Measurements from ENCODE around the gene PFDN6.
A peak's percentile ranks its signal among the peaks of the same experiment; 100 is the strongest.
"Not testable (repeated sequence)": the region's sequence is repeated elsewhere in the genome, so short reads cannot be mapped to it uniquely, and the experiment has no call there.

The PFDN6 gene

DNA sequence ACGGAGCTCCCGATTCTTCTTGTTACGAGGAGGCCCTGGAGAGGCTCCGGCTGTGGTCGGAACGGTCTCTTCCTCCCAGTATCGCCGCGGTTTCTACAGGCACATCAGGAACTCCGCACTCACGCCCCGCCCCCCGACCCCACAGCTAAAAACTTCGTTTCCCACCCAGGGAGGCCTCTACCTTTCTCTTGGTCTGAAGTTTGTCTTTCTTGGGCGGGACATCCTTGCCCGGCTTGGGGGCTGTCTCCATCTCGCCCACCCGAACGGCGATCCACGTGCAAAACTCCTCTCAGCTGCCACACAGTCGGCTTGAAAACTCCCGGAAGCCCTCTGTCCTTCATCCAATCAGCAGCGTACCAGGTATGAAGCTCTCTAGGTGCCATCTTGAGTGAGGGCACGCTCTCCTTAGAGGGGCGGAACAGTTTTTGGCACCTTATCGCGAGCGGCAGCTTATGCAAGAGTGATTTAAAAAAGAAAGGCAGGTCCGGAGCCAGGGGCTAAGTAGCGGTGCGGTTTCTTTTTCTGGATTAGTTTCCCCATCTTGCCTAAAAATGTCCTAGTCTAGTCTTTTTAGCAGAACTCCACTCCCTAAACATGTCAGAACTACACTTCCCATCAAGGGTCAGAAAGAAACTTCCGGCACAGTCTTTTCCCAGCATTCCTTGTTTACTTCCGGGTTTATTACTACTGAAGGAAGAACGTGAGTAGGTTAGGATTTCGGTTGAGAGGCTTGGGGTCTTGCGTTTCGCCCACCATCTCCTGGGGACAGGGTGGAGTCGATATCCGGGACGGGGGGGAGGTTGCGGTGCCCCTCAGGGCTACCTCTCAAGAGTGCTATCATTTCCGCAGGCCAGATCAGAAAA is at the start of gene PFDN6, which contains the start of gene WDR46:
Gene PFDN6 (plus strand): TSS at position 681 of the 863 bp plus-strand sequence. CDS start 256 bp downstream, outside the sequence.
Gene WDR46 (minus strand): TSS at position 319 of the 863 bp plus-strand sequence. CDS start 69 bp downstream, at position 250.
- DNase-seq: peak; percentile 85 to 96

DNA sequence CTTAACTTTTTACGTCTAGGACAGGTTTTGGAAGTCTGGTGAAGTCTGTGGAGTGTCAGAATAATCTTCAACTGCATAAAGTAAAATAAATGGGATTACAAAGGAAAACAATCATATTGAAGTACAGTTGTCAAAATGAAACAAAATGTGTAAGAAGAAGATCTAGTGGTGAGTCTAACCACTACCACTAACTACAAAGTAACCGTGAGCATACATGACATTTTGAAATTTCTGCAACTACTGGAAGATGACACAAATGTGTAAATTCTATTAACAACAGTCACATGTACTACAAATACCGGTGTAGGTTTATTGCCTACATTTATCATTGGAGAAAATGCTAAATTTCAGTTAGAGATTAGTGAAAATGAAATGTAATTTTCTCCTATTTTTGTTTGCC is 47.4 kb upstream of the PFDN6 start:
- DNase-seq: no peak

DNA sequence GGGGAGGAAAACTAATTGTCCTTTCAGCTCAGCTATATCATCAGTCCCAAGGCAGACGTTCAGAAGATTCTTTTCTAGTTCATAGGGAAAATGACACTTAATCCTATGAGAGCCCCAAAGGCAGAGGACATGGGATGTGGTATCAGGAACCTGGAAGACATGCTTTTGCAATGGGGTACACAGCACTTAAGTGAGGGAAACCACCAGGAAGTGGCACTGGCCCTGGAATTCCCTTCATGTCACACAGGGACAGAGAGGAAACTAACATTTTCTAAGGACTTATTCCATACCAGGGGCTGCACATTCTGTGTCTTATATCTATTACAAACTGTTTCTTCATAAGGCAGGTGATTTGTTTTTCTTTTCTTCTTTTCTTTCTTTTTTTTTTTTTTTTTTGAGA is 45.9 kb upstream of the PFDN6 start:
- DNase-seq: no peak

DNA sequence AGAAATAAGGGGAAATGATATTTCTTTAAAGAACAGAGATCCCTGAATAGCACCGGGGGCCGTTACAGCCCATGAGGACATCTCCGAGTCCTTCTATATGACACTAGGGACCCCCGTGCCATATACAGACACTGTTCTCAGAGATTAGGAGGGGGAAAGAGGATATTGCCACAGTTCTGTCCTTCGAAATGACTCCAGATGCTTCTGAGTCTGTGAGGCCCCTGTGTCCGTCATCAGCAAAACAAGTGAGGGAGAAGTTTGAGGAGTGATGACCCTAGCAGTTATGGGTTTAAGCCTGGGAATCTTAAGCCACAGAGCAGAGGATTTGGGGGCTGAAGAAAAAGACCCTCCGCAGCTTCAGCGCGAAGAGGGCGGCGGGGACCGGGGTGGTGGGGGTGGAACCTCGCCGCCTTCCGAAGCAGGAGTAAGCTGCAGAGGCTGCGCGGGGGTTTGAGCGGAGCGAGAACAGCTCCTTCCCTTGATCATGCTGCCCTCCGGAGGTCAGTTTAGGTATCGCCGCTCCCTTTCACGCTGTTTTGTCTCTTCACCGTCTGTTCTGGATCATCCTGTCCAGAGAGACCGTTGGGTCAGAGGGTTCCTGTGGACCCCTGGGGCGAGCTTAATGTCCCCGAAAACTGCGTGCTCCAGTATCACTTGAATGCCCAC is 41.3 kb upstream of the PFDN6 start:
- peak; percentile 49 to 79 for DNase-seq

DNA sequence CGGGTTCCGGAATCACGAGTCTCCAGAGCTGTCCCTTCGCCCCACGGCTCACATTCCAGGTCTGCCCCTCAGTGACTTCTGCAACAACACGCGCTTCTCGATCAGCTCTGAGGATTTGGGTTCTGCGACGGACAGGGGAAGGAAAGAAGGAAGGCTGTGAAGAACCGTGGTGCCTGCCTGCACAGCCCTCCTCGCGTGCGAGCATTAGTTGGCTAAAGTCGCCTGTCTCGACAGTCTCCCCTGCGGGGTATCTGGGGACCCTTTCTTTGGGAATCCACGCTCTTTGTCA is 40.8 kb upstream of the PFDN6 start:
- peak in 1 of 2 experiments; percentile 65 for DNase-seq

DNA sequence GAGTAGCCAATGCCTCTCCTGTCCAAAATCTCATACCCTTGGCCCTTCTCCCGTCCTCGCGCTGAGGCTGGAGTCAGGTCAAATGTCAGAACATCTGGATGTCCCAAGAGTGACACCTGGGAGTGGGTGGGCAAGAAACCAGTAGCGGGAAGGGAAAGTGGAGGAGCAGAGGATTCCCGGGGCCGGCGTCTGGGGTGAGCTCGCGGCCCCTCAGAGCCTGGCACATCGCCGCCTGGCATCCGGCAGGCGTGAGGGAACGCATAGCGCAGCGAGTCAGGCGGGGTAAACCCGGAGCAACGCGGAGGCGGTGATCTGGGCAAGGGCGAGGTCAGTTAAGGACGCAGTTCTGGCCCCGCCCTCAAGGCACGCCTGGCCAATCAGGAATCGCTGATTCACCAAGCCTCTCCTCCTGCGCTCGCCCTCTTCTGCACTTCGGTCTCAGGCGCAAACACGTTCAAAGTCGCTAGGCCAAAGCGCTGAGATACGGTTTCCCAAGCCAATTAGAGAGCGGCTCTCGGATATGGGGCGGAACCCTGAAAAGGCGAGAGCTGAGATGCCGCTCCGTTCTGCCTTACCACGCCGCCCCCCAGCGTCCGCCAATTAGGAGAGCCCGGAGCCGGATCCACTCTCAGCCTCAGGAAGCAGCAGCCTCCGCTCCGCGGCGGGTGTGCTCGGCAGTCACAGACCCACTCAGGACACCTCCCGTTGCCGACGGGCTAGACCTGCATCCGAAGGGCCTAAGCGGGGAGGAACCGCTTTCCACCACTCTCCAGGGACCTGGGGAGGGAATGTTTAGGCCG is 40.3 kb upstream of the PFDN6 start:
- DNase-seq: peak; percentile 98 to 99

DNA sequence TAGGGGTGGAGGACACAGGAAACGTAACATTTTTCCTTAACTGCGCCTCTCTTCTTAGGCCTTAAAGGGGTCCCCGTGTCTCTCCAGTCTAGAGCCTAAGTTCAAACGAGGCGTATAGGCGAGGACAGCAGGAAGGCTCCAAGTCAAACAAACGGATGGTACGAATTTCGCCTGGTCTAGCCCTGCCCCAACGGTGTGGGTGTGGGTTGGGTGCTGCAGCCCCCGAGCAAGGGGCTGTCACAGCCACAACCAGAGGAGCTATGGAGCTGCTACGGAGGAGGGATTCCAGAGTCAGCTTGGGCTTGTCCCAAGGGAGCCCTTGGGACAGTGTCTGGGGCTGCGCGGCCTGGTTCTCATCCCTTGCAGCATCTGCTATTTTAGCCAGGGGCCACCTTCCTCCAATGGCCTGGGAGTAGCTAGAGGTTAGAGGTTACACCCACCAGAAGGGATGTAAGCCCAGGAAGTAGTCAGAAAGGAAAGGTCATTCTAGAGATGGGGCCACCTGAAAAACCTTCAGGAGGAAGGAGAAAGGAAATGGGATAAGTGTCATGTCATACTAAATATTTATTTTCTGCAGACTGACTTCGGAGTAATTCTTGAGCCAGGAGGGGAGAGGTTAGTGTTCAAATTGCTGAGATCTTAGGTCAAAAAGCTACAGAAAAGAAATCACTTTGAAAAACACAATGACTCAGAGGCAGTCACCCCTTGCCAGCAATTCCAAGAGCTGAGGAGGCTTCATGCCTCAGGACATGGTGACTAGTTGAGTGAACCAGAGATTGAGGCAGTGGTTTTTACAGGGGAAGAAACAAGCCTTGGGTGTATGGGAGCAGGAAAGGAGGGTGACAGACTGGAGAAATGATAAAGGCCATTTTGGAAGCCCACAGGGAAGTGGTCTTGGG is 39.4 kb upstream of the PFDN6 start:
- no peak for DNase-seq

DNA sequence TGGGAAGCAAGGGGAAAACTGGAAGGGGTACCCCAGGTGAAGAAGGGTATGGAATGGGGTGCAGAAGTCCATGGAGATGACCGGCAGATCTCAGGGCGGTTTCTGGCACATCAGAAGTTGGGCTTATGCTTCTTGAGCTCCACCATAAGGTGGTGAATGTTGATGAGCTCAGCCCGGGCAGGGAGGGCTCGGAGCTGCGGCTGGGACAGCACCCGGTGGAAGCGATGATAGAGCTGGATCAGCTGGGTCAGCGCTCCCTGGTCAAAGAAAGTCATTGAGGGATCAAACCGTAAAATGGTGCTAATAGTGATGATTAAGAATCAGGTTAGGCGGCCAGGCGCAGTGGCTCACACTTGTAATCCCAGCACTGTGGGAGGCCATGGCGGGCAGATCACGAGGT is 38.7 kb upstream of the PFDN6 start:
- DNase-seq: no peak

DNA sequence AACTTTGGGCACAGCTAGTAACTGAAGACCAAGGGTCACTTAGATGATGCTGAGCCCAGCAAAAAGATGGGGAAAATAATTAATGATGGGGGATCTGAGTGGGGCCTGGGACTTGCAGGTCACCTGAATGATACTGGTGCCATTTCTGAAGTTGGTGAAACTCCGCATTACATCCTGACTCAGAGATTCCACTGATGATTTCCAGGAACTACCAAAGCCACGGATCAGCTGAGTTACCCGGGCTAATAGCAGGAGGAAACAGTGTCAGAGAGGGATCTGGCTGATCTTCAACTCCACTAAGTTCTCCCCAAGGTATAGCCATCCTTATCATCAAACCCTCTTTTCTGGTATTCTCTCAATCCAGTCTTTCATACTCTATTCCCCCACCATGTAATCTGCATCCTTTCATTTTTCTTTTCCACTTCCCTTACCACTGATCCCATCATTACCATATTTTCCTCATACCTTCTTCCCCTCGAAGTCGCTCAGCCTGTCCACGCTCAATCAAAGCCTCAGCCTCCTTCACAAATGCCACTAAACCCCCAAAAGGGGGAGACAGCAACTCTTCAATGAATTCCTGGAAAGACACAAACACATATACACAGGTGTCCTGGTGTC is 37.9 kb upstream of the PFDN6 start:
- DNase-seq: no peak

DNA sequence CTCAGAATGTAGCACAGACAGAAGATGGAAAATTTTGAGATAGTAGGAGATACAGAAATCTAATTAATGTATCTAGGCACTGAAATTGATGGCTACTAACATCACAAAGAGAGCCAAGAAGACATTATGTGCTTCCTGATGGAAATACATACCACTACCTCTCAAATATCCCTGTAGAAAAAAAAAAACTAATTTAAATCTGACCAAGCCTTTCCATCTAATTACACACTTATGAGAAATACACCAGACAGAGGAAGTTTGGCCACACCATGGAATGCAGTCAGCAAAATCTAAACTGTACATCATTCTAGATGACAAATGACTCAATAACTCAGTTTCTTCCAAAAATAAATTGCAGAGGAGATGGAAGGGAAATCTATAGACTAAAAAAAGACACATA is 36.6 kb upstream of the PFDN6 start:
- DNase-seq: no peak

DNA sequence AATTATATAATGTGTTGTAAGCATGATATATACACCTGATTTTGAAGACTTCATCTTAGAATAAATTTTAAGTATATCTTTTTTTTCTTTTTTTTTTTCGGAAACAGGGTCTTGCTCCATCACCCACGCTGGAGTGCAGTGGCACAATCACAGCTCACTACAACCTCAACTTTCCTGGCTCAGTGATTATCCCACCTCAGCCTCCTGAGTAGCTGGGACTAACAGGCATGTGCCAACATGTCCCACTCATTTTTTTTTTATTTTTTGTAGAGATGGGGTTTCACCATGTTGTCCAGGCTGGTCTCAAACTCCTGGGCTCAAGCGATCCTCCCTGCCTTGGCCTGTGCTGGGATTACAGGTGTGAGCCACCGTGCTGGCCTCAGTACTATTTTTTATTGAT is 34.8 kb upstream of the PFDN6 start:
- DNase-seq: no peak

DNA sequence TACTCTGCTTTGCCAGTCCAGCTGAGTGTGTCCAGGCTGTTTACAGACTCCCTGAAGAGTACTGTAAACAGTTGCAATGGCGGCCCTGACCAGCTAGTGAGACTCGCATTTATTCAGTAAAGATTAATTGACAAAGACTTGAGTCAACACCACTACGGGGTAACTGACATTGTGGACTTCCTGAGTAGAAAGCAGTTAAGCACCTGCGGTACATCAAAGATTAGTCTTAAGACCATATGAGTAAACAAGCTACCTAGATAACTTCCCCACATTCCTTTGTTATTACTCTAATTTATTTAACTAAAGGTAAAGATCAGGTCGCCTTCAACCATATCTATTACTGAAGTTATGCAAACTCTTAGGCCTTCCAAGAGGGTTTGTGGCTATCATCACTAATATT is 30.4 kb upstream of the PFDN6 start:
- no peak for DNase-seq

DNA sequence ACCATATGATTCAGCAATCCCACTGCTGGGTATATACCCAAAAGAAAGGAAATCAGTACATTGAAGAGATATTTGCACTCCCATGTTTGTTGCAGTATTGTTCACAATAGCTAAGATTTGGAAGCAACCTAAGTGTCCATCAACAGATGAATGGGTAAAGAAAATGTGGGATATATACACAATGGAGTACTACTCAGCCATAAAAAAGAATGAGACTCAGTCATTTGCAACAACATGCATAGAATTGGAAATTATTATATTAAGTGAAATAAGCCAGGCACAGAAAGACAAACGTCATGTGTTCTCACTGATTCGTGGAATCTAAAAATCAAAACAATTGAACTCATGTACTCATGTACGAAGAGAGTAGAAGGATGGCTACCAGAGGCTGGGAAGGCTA is 26.9 kb upstream of the PFDN6 start:
- not testable (repeated sequence) for DNase-seq

DNA sequence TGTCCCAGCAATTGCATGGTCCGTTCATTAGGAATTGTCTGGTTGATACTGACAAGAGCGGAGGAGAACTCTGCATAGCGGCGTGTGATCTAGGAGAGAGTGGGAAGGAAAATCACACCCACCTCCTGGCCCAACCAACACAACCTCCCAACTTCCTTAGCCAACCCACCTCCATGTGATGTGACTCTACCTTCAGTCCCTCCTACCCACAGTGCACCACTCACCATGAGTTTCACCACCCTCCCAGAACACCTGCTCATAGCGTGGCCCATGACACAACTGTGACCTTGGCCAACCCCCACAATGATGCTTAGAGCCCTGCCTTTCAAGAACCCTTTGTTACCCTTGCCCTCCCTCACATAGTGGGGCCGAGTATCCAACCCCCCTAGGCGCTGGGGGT is 25.4 kb upstream of the PFDN6 start:
- no peak for DNase-seq

DNA sequence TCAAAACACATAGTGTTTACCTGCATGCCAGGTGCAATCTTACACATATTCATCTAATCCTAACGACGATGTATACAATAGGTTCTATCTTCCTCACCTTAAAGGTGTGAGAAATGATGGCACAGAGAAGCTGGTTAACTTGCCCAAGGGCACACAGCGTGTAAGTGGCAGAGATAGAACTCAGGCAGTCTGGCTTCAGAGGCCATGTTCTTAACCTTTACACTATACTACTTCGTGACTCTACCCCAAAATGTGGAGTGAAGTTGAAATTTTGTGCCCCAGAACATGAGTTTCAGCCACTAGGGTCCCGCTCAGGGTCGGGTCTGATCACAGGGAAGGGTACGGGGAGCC is 18.3 kb upstream of the PFDN6 start:
- peak in 1 of 2 experiments; percentile 62 for DNase-seq

DNA sequence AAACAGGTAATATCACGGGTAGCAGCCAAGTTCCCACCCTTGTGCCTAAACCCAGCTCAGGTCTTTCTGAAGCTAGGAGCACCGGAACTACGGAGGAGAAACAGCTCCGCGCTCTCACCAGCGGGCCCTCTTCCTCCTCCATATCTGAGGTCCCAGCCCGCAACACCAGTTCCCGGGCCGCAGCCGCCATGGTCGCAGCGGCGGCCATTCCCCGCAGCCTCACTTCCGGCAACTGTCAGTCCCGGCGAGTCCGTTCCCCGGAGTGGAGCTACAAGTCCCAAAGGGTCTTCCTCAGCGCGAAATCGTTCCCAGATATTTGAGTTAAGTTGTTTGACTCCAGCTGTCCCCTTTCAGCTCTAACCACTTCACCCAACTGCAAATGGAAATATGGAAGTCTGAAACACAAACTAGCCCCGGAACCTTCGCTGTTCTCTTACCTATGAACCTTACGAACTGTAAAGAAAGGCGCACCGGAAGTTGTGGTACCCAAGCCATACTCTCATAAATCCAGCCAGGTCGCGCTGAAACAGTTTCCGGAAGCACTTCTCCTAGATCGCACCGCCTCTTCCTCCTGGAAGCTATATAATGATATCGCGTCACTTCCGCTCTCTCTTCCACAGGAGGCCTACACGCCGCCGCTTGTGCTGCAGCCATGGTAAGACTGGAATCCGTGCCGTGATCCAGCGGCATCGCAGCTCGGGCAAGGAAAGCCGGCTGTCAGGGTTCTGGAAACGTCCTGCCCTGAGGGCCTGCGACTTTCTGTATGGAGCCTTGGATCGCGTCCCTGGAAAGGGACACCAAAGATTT is 17.7 kb upstream of the PFDN6 start, which contains the start of the genes RPS18 and VPS52:
Gene RPS18 (plus strand): TSS at position 608 of the 807 bp plus-strand sequence. CDS start 45 bp downstream, at position 653.
Gene VPS52 (minus strand): TSS at position 409 of the 807 bp plus-strand sequence. CDS start 201 bp downstream, at position 208.
- peak; percentile 90 to 98 for DNase-seq

DNA sequence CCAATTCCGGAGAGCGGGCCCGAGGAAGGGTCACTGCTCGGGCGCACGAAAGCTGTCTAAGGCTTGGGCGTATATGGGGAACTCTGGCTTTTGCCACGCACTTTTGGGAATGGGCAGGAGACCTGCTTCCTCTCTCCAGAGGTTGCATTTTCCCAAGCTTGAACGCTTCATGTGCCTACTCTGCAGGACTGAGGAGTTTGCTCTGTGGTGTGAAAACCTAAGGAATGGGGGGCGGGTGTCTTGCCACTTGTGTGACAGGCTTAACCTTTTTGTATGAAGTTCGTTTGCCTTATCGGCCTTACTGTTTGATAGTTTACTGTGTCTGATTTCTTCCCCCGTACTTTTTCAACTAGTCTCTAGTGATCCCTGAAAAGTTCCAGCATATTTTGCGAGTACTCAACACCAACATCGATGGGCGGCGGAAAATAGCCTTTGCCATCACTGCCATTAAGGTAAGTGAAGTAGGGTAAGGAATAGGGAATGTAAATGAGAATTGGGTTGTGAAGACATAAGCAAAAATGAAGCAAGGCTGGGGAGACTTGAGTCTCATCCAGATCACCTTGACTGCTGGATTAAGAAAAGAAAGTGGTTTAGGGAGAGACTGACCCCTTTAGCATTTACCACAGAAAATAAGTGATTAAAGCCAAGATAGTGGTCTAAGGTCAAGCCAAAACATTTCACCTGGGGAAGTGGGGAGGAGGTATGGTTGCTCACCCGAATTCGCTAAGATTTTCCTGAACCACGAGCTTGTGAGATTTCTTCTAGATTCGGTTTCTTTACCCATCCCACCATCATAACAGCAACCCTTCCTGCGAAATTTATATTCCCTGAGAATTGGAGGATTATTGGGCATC is 16.9 kb upstream of the PFDN6 start:
- DNase-seq: no peak

DNA sequence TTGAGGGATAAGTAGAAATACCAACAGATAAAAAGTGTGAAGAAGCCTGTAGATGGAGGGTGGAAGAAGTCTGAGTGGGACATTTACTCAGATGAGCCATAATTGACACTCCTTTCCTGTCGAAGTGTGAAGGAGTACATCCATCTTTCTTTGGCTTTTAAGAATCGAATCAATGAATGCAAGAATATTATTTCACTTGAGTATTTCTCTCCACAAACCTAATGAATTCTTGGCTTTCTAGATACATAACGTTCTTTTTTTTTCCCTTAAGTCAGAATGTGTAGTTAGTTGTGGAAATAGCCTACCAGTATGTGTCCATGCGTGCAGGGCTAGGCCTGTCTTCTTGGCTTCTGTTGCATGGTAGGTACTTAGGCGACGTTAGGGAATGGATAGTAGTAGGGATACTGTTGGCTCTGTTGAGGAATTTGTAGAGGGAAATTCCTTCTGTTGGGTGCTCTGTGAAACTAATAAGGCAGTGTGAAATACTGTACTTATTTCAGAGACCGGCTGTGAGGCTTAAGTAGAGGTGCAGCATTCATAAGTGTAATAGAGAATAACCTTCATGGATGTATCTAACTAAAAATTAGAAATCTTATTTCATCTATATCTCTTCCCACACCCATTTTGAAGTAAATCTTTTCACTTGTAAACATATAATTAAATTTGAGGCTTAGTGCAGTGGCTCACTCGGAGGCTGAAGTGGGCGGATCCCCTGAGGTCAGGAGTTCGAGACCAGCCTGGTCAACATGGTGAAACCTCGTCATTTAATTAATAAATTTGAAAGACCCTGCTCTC is 16.1 kb upstream of the PFDN6 start:
- no peak for DNase-seq
